AG09319 (cell line): ENCODE measurements around the gene PCDHA1.
"Not testable (repeated sequence)": the region's sequence is repeated elsewhere in the genome, so short reads cannot be mapped to it uniquely, and the experiment has no call there.

ENCODE experiments used
- DNase-seq: peaks from one replicate; pipeline ENCODE4 v3.0.0-alpha.2; 2010; ENCODE audit warnings: low read depth; ENCODE audit errors: extremely low read depth
- TF ChIP-seq, protein P1 (sequence below): IDR thresholded peaks from 2 replicates; pipeline ENCODE4 v1.5.1; 2011; ENCODE audit warnings: low read depth, mild to moderate bottlenecking, inconsistent platforms, low read length, moderate library complexity

PCDHA1 gene

DNA sequence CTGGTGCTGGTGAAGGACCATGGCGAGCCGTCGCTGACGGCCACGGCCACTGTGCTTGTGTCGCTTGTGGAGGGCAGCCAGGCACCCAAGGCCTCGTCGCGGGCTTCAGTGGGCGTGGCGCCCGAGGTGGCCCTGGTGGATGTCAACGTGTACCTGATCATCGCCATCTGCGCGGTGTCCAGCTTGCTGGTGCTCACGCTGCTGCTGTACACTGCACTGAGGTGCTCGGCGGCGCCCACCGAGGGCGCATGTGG lies 72.0 kb downstream of the PCDHA1 start:
- DNase-seq, result no peak
- TF ChIP-seq, protein P1, sequence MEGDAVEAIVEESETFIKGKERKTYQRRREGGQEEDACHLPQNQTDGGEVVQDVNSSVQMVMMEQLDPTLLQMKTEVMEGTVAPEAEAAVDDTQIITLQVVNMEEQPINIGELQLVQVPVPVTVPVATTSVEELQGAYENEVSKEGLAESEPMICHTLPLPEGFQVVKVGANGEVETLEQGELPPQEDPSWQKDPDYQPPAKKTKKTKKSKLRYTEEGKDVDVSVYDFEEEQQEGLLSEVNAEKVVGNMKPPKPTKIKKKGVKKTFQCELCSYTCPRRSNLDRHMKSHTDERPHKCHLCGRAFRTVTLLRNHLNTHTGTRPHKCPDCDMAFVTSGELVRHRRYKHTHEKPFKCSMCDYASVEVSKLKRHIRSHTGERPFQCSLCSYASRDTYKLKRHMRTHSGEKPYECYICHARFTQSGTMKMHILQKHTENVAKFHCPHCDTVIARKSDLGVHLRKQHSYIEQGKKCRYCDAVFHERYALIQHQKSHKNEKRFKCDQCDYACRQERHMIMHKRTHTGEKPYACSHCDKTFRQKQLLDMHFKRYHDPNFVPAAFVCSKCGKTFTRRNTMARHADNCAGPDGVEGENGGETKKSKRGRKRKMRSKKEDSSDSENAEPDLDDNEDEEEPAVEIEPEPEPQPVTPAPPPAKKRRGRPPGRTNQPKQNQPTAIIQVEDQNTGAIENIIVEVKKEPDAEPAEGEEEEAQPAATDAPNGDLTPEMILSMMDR, result no peak

DNA sequence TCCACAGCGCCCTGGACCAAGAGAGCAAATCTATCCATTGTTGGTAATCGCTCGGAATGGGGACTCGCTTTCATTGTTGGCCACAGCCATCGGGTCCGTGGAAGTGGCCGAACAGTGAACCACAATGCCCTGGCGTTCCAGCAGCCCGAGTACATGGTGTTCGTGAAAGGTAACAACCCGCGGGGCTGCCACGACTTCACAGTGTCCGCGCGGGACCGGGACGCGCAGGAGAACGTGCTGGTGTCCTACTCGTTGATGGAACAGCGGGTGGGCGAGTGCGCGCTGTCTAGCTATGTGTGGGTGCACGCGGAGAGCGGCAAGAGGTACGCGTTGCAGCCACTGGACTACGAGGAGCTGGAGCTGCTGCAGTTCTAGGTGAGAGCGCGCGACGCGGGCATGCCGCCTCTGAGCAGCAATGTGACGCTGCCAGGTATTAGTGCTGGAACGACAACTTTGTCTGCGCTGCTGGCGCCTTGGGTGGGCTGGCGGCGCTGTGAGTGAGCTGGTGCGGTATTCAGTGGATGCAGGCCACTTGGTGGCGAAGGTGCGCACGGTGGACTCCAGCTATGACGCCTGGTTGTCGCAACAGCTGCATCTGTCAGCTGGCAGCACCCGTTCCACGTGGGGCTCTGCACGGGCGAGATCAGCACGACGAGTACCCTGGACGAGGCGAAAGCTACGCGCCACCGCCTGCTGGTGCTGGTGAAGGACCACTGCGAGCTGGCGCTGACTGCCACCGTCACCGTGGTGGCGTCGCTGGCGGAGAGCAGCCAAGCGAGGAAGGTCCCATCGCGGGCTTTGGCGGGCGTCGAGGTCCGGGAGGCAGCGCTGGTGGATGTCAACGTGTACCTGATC lies 76.7 kb downstream of the PCDHA1 start:
- TF ChIP-seq, protein P1, result no peak
- no peak for DNase-seq

DNA sequence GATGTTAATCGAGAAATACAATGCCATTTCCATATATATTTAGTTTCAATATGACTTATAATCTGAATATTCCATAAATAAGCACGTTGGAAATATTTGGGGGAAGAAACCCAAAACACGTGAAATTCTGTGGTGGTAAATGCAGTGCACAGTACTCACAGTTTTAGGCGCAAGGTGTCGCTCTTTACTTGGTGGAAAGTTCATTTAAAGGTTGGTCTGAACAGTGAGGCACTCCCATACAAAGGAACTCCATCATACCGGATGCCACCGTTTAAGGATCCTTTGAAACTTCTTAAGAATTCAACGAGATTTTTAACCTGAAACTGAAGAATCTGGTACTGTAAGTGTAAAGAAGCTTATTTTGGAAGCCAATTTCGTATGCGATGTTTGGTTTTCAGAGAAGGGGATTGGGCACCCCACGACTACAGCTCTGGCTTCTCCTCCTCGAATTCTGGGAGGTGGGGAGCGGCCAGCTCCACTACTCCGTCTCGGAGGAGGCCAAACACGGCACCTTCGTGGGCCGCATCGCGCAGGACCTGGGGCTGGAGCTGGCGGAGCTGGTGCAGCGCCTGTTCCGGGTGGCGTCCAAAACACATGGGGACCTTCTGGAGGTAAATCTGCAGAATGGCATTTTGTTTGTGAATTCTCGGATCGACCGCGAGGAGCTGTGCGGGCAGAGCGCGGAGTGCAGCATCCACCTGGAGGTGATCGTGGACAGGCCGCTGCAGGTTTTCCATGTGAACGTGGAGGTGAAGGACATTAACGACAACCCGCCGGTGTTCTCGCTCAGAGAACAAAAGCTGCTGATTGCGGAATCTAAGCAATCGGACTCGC lies 83.0 kb downstream of the PCDHA1 start, which contains the start of gene PCDHA11:
Gene PCDHA11, plus strand, starts transcription at position 237 of the 834 bp plus-strand sequence. Its CDS starts 147 bp downstream, at position 384.
- no peak for DNase-seq
- TF ChIP-seq, protein P1, result no peak

DNA sequence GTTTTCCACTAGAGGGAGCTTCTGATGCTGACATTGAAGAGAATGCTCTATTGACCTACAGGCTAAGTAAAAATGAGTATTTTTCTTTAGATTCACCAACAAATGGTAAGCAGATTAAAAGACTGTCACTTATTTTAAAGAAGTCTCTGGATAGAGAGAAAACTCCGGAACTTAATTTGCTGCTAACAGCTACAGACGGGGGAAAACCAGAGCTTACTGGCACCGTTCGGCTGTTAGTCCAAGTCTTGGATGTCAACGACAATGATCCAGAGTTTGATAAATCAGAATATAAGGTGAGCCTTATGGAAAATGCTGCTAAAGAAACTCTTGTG lies 83.6 kb downstream of the PCDHA1 start:
- no peak for DNase-seq
- TF ChIP-seq, protein P1, result no peak

DNA sequence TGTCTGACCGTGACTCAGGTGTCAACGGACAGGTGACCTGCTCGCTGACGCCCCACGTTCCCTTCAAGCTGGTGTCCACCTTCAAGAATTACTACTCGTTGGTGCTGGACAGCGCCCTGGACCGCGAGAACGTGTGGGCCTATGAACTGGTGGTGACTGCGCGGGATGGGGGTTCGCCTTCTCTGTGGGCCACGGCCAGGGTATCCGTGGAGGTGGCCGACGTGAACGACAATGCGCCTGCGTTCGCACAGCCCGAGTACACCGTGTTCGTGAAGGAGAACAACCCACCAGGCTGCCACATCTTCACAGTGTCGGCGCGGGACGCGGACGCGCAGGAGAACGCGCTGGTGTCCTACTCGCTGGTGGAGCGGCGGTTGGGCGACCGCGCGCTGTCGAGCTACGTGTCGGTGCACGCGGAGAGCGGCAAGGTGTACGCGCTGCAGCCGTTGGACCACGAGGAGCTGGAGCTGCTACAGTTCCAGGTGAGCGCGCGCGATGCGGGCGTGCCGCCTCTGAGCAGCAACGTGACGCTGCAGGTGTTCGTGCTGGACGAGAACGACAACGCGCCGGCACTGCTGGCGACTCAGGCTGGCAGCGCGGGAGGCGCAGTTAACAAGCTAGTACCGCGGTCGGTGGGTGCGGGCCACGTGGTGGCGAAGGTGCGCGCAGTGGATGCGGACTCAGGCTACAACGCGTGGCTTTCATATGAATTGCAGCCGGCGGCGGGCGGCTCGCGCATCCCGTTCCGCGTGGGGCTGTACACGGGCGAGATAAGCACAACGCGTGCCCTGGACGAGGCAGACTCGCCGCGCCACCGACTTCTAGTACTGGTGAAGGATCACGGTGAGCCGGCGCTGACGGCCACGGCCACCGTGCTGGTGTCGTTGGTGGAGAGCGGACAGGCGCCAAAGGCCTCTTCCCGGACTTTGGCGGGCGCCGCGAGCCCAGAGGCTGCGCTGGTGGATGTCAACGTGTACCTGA lies 84.6 kb downstream of the PCDHA1 start:
- TF ChIP-seq, protein P1, result no peak
- no peak for DNase-seq

DNA sequence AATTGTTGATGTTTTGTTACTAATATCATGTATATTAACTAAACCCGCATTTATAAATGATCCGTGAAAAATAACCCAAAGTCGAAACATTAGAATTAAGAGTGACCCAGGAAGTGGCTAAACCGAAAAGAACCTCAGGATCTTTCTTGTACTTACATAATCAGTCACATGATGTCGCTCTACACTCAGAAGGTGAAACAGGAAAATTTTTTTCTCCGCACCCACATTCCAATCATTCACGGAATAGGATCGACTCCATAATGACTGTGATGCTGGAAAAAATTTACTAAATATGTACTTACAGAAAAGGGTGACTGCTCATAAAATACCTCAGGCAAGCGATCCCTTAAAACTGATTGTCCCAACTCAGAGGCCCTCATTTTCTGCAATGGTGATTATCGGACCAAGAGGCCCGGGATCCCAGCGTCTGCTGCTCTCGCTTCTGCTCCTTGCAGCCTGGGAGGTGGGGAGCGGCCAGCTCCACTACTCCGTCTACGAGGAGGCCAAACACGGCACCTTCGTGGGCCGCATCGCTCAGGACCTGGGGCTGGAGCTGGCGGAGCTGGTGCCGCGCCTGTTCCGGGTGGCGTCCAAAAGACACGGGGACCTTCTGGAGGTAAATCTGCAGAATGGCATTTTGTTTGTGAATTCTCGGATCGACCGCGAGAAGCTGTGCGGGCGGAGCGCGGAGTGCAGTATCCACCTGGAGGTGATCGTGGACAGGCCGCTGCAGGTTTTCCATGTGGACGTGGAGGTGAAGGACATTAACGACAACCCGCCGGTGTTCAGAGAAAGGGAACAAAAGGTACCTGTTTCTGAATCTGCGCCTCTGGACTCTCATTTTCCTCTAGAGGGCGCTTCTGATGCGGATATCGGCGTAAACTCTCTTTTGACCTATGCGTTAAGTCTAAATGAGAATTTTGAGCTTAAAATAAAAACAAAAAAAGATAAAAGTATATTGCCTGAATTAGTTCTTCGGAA lies 89.4 kb downstream of the PCDHA1 start, which contains the start of gene PCDHA12:
Gene PCDHA12, plus strand, starts transcription at position 224 of the 981 bp plus-strand sequence. Its CDS starts 165 bp downstream, at position 389.
- TF ChIP-seq, protein P1, result no peak
- DNase-seq, result no peak

DNA sequence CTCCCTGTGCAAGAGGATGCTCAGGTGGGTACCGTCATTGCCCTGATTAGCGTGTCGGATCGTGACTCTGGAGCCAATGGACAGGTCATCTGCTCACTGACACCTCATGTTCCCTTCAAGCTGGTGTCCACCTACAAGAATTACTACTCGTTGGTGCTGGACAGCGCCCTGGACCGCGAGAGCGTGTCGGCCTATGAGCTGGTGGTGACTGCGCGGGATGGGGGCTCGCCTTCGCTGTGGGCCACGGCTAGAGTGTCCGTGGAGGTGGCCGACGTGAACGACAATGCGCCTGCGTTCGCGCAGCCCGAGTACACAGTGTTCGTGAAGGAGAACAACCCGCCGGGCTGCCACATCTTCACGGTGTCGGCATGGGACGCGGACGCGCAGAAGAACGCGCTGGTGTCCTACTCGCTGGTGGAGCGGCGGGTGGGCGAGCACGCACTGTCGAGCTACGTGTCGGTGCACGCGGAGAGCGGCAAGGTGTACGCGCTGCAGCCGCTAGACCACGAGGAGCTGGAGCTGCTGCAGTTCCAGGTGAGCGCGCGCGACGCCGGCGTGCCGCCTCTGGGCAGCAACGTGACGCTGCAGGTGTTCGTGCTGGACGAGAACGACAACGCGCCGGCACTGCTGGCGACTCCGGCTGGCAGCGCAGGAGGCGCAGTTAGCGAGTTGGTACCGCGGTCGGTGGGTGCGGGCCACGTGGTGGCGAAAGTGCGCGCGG lies 90.8 kb downstream of the PCDHA1 start:
- DNase-seq, result not testable (repeated sequence)
